Mesenchymal stem cell (in vitro differentiated cells and primary cell): ENCODE data around the gene LTB4R2.
A peak's percentile ranks its signal among the peaks of the same experiment; 100 is the strongest.

ENCODE experiments used
- DNase-seq: peaks from one replicate; pipeline ENCODE4 v3.0.0-alpha.2; 2013
- H2AFZ ChIP-seq: one replicate; pipeline ENCODE4 v1.6.1; 2013; ENCODE audit warnings: low read depth, mild to moderate bottlenecking, control low read depth, inconsistent platforms, low read length, moderate library complexity
- H2AK5ac ChIP-seq: 2 replicates; pipeline ENCODE4 v1.6.1; 2013; ENCODE audit warnings: low read length, moderate library complexity, mild to moderate bottlenecking, inconsistent platforms; ENCODE audit not compliant: severe bottlenecking
- H2BK120ac ChIP-seq: one replicate; pipeline ENCODE4 v1.6.1; 2013; ENCODE audit warnings: low read depth, mild to moderate bottlenecking, inconsistent platforms, low read length, moderate library complexity
- H2BK12ac ChIP-seq, 2 experiments: one replicate each; pipeline ENCODE4 v1.6.1; 2013; ENCODE audit warnings: inconsistent platforms in 2 of 2, low read length in 2 of 2, mild to moderate bottlenecking in 2 of 2, moderate library complexity in 2 of 2, control low read depth in 1 of 2
- H2BK15ac ChIP-seq: one replicate; pipeline ENCODE4 v1.6.1; 2013; ENCODE audit warnings: mild to moderate bottlenecking, low read depth, inconsistent platforms; ENCODE audit not compliant: poor library complexity, severe bottlenecking
- H2BK5ac ChIP-seq: 2 replicates; pipeline ENCODE4 v1.6.1; 2013; ENCODE audit warnings: low read depth, mild to moderate bottlenecking, low read length, control low read depth, inconsistent platforms; ENCODE audit not compliant: poor library complexity, severe bottlenecking
- H3K14ac ChIP-seq, 2 experiments: one replicate each; pipeline ENCODE4 v1.6.1; 2013; ENCODE audit warnings: inconsistent platforms in 2 of 2, low read length in 2 of 2, control low read depth in 1 of 2, mild to moderate bottlenecking in 1 of 2, moderate library complexity in 1 of 2
- H3K18ac ChIP-seq, 2 experiments: one replicate each; pipeline ENCODE4 v1.6.1; 2013; ENCODE audit warnings: inconsistent platforms in 2 of 2, low read length in 2 of 2, control low read depth in 1 of 2, low read depth in 1 of 2, mild to moderate bottlenecking in 1 of 2
- H3K23ac ChIP-seq, 2 experiments: one replicate each; pipeline ENCODE4 v1.6.1; 2013; ENCODE audit warnings: inconsistent platforms in 2 of 2, low read length in 2 of 2, mild to moderate bottlenecking in 2 of 2, moderate library complexity in 2 of 2, control low read depth in 1 of 2
- H3K27ac ChIP-seq: 2 replicates; pipeline ENCODE4 v1.5.1; 2013; ENCODE audit warnings: mild to moderate bottlenecking, moderate library complexity, low read length, control low read depth, inconsistent platforms; ENCODE audit not compliant: poor library complexity, severe bottlenecking
- H3K27me3 ChIP-seq, 2 experiments: 2 replicates each; pipeline versions ENCODE4 v1.6.1 to v1.7.0; 2013; ENCODE audit warnings: low read length in 2 of 2, mild to moderate bottlenecking in 2 of 2, moderate library complexity in 2 of 2, control low read depth in 1 of 2, inconsistent platforms in 1 of 2; ENCODE audit not compliant: control insufficient read depth in 1 of 2, insufficient read depth in 1 of 2
- H3K36me3 ChIP-seq, 2 experiments: 2 replicates each; pipeline versions ENCODE4 v1.6.1 to v1.7.0; 2013; ENCODE audit warnings: low read length in 2 of 2, control low read depth in 1 of 2, inconsistent platforms in 1 of 2, low read depth in 1 of 2, mild to moderate bottlenecking in 1 of 2; ENCODE audit not compliant: insufficient read depth in 2 of 2, control insufficient read depth in 1 of 2
- H3K4ac ChIP-seq, 2 experiments: one replicate each; pipeline ENCODE4 v1.6.1; 2013; ENCODE audit warnings: inconsistent platforms in 2 of 2, low read length in 2 of 2, mild to moderate bottlenecking in 2 of 2, moderate library complexity in 2 of 2, control low read depth in 1 of 2, low read depth in 1 of 2
- H3K4me1 ChIP-seq: 2 replicates; pipeline ENCODE4 v1.6.1; 2013; ENCODE audit warnings: low read depth, low read length, control low read depth; ENCODE audit not compliant: control insufficient read depth, insufficient read depth
- H3K4me2 ChIP-seq: 2 replicates; pipeline ENCODE4 v1.6.1; 2013; ENCODE audit warnings: low read length, mild to moderate bottlenecking, inconsistent platforms; ENCODE audit not compliant: poor library complexity, severe bottlenecking
- H3K4me3 ChIP-seq, 2 experiments: 2 replicates each; pipeline versions ENCODE4 v1.5.1 to v1.7.0; 2013; ENCODE audit warnings: low read length in 2 of 2, mild to moderate bottlenecking in 2 of 2, control low read depth in 1 of 2, low read depth in 1 of 2; ENCODE audit not compliant: insufficient read depth in 1 of 2
- H3K79me1 ChIP-seq: replicated peaks from 2 replicates; pipeline ENCODE4 v1.6.1; 2013; ENCODE audit warnings: mild to moderate bottlenecking, control low read depth, low read length, inconsistent platforms; ENCODE audit not compliant: poor library complexity, severe bottlenecking
- H3K9ac ChIP-seq: 2 replicates; pipeline ENCODE4 v1.7.0; 2013; ENCODE audit warnings: mild to moderate bottlenecking, low read length, moderate library complexity
- H3K9me3 ChIP-seq: 2 replicates; pipeline ENCODE4 v1.7.0; 2013; ENCODE audit warnings: mild to moderate bottlenecking, low read length; ENCODE audit not compliant: control insufficient read depth
- H4K8ac ChIP-seq: one replicate; pipeline ENCODE4 v1.6.1; 2013; ENCODE audit warnings: inconsistent platforms, mild to moderate bottlenecking, low read length, moderate library complexity
- H4K91ac ChIP-seq: one replicate; pipeline ENCODE4 v1.6.1; 2013; ENCODE audit warnings: mild to moderate bottlenecking, low read length, inconsistent platforms
- WGBS: methylation state at CpG from one replicate; pipeline ENCODE4 v1.1.7; 2013; ENCODE audit warnings: mixed read lengths; 5-methylcytosine and 5-hydroxymethylcytosine counted together

Gene LTB4R2

DNA sequence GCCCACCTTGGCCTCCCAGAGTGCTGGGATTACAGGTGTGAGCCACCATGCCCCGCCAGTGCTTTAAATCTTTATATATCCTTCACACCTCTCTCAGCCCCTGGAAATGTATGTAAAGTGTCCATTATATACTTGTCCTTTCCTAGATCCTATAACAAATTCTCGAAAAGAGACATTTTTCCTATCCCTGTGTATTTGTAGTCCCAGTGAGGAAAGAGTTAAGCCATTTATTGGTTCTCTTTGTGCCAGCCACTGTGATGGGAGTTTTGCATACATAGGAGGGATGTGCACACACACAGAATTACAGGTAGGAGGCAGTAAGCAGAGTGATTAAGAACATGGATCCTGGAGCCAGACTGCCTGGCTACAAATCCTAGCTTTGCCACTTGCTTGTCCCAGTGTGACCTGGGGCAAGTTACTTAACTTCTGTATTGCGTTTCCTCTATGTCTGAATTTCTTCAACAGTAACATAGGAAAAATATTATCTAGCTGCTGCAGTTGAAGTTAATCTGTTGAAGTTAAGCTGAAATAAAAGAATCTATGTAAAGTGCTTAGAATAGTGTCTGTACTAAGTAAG lies 36.4 kb upstream of the LTB4R2 start:
- no peak overlapping the region for H3K23ac ChIP-seq
- no peak overlapping the region for H3K9ac ChIP-seq
- no peak overlapping the region for H3K4me3 ChIP-seq
- no peak for DNase-seq
- H3K18ac ChIP-seq, result no peak overlapping the region
- no peak overlapping the region for H4K8ac ChIP-seq
- 100% methylated on average over 2 of the region's 3 CpGs for WGBS
- no peak overlapping the region for H2AFZ ChIP-seq
- H2BK5ac ChIP-seq, result no peak overlapping the region
- no peak overlapping the region for H4K91ac ChIP-seq
- no peak overlapping the region for H2BK120ac ChIP-seq
- H3K27me3 ChIP-seq, result no peaks in the 10 kb centered on the region
- H3K79me1 ChIP-seq, result peaks cover 44% of the 10 kb centered on the region
- no peak overlapping the region for H3K4ac ChIP-seq
- H3K9me3 ChIP-seq, result no peaks in the 10 kb centered on the region
- no peak overlapping the region for H3K4me2 ChIP-seq
- peaks cover 6% of the 10 kb centered on the region for H3K4me1 ChIP-seq
- H3K27ac ChIP-seq, result no peak overlapping the region
- no peak overlapping the region for H2AK5ac ChIP-seq
- H2BK12ac ChIP-seq, result no peak overlapping the region
- H2BK15ac ChIP-seq, result no peak overlapping the region
- no peak overlapping the region for H3K14ac ChIP-seq
- peaks cover 18 to 19% of the 10 kb centered on the region in 2 experiments for H3K36me3 ChIP-seq

DNA sequence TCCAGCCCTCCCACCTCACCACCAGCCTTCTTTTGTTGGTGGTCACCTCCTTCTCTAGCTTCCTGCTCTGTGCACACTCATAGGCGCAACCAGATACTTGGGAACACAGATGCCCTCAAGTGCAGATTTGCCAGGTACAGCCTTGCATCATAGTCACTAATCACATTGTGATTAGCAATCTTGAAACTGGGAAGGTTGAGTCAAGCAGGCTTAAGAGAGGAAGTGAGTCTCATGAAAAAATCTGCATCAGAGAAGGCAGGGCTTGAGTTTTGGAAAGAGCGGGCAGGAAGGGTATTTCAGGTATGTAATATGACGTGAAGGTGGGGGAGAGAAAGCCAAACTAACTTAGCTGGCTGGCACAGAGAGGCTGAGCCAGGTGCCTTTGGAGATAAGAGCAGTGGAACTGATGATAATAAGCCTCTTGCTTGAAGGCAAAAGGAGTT lies 35.8 kb upstream of the LTB4R2 start:
- H3K4me2 ChIP-seq, result no peak overlapping the region
- no peak overlapping the region for H2BK12ac ChIP-seq
- 91% methylated on average over 3 of the region's 3 CpGs for WGBS
- no peak overlapping the region for H2BK5ac ChIP-seq
- H2AK5ac ChIP-seq, result no peak overlapping the region
- no peak overlapping the region for H4K91ac ChIP-seq
- H3K14ac ChIP-seq, result no peak overlapping the region
- no peak overlapping the region for H3K18ac ChIP-seq
- no peak for DNase-seq
- no peak overlapping the region for H4K8ac ChIP-seq
- no peak overlapping the region for H3K9ac ChIP-seq
- H3K4ac ChIP-seq, result no peak overlapping the region
- H3K4me1 ChIP-seq, result peaks cover 6% of the 10 kb centered on the region
- H3K79me1 ChIP-seq, result peaks cover 41% of the 10 kb centered on the region
- no peak overlapping the region for H3K4me3 ChIP-seq
- H3K23ac ChIP-seq, result no peak overlapping the region
- no peaks in the 10 kb centered on the region for H3K9me3 ChIP-seq
- H3K27me3 ChIP-seq, result no peaks in the 10 kb centered on the region
- no peak overlapping the region for H2AFZ ChIP-seq
- no peak overlapping the region for H2BK15ac ChIP-seq
- no peak overlapping the region for H2BK120ac ChIP-seq
- no peak overlapping the region for H3K27ac ChIP-seq
- peaks cover 12 to 13% of the 10 kb centered on the region in 2 experiments for H3K36me3 ChIP-seq

DNA sequence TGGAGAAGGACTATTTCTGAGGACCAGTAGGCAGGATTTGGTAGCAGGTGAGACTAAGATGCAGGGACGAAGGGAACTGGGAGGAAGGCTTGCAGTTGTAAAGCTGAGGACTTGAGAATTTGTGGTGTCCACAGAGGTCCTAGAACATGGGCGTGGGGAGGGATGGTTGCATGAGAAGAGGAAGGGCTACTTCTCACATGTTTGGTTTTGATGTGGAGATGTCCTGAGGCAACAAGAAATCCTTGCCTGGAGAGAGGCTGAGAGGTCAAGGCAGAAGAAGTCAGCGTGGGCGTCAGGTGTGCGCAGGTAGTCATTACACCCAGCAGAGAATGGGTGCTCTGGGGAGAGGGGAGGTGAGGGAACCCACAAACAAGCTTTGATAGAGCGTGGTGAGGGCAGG lies 32.9 kb upstream of the LTB4R2 start:
- Histone ChIP-seq H3K18ac (no peak overlapping the region), H4K91ac (no peak overlapping the region), H2BK120ac (no peak overlapping the region), H2BK15ac (no peak overlapping the region), H3K27me3 (no peaks in the 10 kb centered on the region), H2BK5ac (no peak overlapping the region), H3K36me3 (no peaks in the 10 kb centered on the region), H2AK5ac (no peak overlapping the region), H4K8ac (no peak overlapping the region), H3K4me2 (no peak overlapping the region), H3K23ac (no peak overlapping the region), H3K4ac (no peak overlapping the region), H3K27ac (no peak overlapping the region), H3K9me3 (no peaks in the 10 kb centered on the region), H3K14ac (no peak overlapping the region), H3K4me3 (no peak overlapping the region), H2BK12ac (no peak overlapping the region), H2AFZ (no peak overlapping the region), H3K4me1 (no peaks in the 10 kb centered on the region), H3K79me1 (peaks cover 31% of the 10 kb centered on the region), H3K9ac (peak overlapping the region; percentile 30)
- no peak for DNase-seq
- 94% methylated on average over 6 of the region's 6 CpGs for WGBS

DNA sequence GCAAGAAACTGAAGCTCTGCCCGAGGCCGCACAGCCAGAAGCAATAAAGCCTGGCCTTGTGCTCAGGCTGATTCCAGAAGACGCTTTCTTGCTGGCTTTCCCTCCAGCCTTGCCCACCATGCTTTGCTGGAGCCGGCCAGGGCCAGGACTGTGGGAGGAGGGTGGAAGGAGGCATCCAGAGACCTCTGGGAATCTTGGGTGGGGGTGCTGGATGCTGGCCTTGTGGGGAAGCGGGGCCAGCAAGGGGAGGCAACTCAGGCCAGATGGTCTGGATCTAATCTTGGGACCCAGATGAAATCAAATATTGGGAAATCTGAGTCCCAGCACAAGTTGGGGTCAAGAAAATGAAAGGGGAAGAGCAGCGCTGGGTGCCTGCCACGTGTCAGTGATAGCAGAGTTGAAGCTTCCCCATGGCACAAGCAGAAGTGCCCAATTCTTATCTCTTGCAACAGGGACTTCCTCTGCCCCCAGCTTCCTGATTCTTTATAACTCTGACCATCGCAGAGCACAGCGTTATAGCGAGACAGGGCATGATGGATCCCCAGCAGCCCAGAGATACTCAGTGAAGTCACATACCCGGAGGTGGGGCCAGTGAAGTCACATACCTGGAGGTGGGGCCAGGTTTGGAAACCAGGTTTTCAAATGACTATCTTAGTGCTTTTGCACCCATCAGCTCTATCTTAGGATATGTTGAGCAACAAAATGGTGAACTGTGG lies 32.2 kb upstream of the LTB4R2 start:
- Histone ChIP-seq H2BK15ac (no peak overlapping the region), H2AFZ (no peak overlapping the region), H2BK120ac (no peak overlapping the region), H3K18ac (no peak overlapping the region), H3K9ac (peak overlapping the region; percentile 30), H3K79me1 (peaks cover 28% of the 10 kb centered on the region), H2BK12ac (no peak overlapping the region), H3K27me3 (no peaks in the 10 kb centered on the region), H3K4me3 (no peak overlapping the region), H4K91ac (no peak overlapping the region), H3K14ac (no peak overlapping the region), H2AK5ac (no peak overlapping the region), H3K27ac (no peak overlapping the region), H3K4ac (no peak overlapping the region), H4K8ac (no peak overlapping the region), H2BK5ac (no peak overlapping the region), H3K4me1 (peaks cover 2% of the 10 kb centered on the region), H3K36me3 (no peaks in the 10 kb centered on the region), H3K23ac (no peak overlapping the region), H3K4me2 (no peak overlapping the region), H3K9me3 (no peaks in the 10 kb centered on the region)
- 92% methylated on average over 11 of the region's 11 CpGs for WGBS
- DNase-seq, result no peak
